OCI-LY1 (cell line): ENCODE measurements around the gene SRI.

Source experiments
- H2AFZ ChIP-seq: fragments of 200-600 bp; sonication (generic), shearing (Covaris generic); 2 replicates; pipeline ENCODE4 v1.6.0; 2014; ENCODE audit warnings: antibody characterized with exemption, mild to moderate bottlenecking, low read length
- H3F3A ChIP-seq: fragments of 200-600 bp; sonication (generic), shearing (Covaris generic); 2 replicates; pipeline ENCODE4 v1.6.0; 2014; ENCODE audit warnings: mild to moderate bottlenecking, antibody characterized with exemption, low read length, moderate library complexity; ENCODE audit not compliant: insufficient read depth
- H3K27ac ChIP-seq: fragments of 200-600 bp; sonication (generic); 2 replicates; pipeline ENCODE4 v1.5.1; 2014; ENCODE audit warnings: low read length, mixed run types, mild to moderate bottlenecking, low read depth; ENCODE audit not compliant: poor library complexity, severe bottlenecking
- H3K27me3 ChIP-seq: fragments of 200-600 bp; sonication (generic); 2 replicates; pipeline ENCODE4 v1.6.0; 2014; ENCODE audit warnings: antibody characterized with exemption, mild to moderate bottlenecking, low read length, moderate library complexity; ENCODE audit not compliant: insufficient read depth
- H3K36me3 ChIP-seq: fragments of 200-600 bp; sonication (generic); 2 replicates; pipeline ENCODE4 v1.6.1; 2014; ENCODE audit warnings: mild to moderate bottlenecking, antibody characterized with exemption, low read length, moderate library complexity, mixed read lengths; ENCODE audit not compliant: insufficient read depth
- H3K4me1 ChIP-seq: fragments of 200-600 bp; sonication (generic); 2 replicates; pipeline ENCODE4 v1.5.1; 2014; ENCODE audit warnings: mild to moderate bottlenecking, low read length, moderate library complexity; ENCODE audit not compliant: insufficient read depth, severe bottlenecking
- H3K4me2 ChIP-seq: fragments of 200-600 bp; sonication (generic), shearing (Covaris generic); 2 replicates; pipeline ENCODE4 v1.6.1; 2014; ENCODE audit warnings: low read length
- H3K4me3 ChIP-seq: fragments of 200-600 bp; sonication (generic); 2 replicates; pipeline ENCODE4 v1.5.1; 2014; ENCODE audit warnings: low read length, low read depth, mild to moderate bottlenecking, mixed read lengths; ENCODE audit not compliant: poor library complexity, severe bottlenecking
- H3K79me2 ChIP-seq: fragments of 200-600 bp; shearing (Covaris generic); 2 replicates; pipeline ENCODE4 v1.6.1; 2016; ENCODE audit warnings: mixed run types, low read length, mixed read lengths; ENCODE audit not compliant: insufficient read depth
- H3K9ac ChIP-seq: fragments of 200-600 bp; sonication (generic), shearing (Covaris generic); 2 replicates; pipeline ENCODE4 v1.6.1; 2014; ENCODE audit warnings: mild to moderate bottlenecking, low read length, mixed read lengths
- H3K9me2 ChIP-seq: fragments of 200-600 bp; sonication (generic), shearing (Covaris generic); 2 replicates; pipeline ENCODE4 v1.6.1; 2014; ENCODE audit warnings: low read depth, mild to moderate bottlenecking, low read length, mixed read lengths
- H3K9me3 ChIP-seq: fragments of 200-600 bp; shearing (Covaris generic); 2 replicates; pipeline ENCODE4 v1.6.1; 2014; ENCODE audit warnings: low read length, mixed read lengths
- H4K20me1 ChIP-seq: fragments of 200-600 bp; sonication (generic), shearing (Covaris generic); 2 replicates; pipeline ENCODE4 v1.6.0; 2016; ENCODE audit warnings: mild to moderate bottlenecking, low read length; ENCODE audit not compliant: insufficient read depth
- CTCF ChIP-seq: fragments of 200-600 bp; sonication (generic), shearing (Covaris generic); IDR thresholded peaks from 2 replicates; pipeline ENCODE4 v1.5.1; 2017; ENCODE audit warnings: mild to moderate bottlenecking, antibody characterized with exemption, low read length, moderate library complexity, mixed read lengths
- EZH2 ChIP-seq: fragments of 200-600 bp; sonication (generic), shearing (Covaris generic); IDR thresholded peaks from 2 replicates; pipeline ENCODE4 v1.8.0; 2017; ENCODE audit warnings: borderline replicate concordance, mixed run types, mild to moderate bottlenecking, antibody characterized with exemption, low read length, moderate library complexity, mixed read lengths

SRI gene

GRCh38 chr7:88156356-88156755 is 63.5 kb downstream of the SRI start:
- Histone ChIP-seq H3K4me3 (no peak overlapping the region), H4K20me1 (no peaks in the 10 kb centered on the region), H3K36me3 (no peaks in the 10 kb centered on the region; the same call in 1 of the 2 replicates), H3K9me2 (no peaks in the 10 kb centered on the region), H3K4me1 (no peaks in the 10 kb centered on the region), H3K9me3 (peaks cover 3% of the 10 kb centered on the region; the same call in 1 of the 2 replicates), H3F3A (no peaks in the 10 kb centered on the region), H3K4me2 (no peak overlapping the region), H3K27ac (no peak overlapping the region), H2AFZ (no peak overlapping the region), H3K27me3 (no peaks in the 10 kb centered on the region), H3K79me2 (no peaks in the 10 kb centered on the region), H3K9ac (no peak overlapping the region)
- TF ChIP-seq CTCF (no peak), EZH2 (no peak)

- TF ChIP-seq EZH2, result no peak
- TF ChIP-seq CTCF, result no peak
- Histone ChIP-seq H3K9ac (no peak overlapping the region), H3K4me3 (no peak overlapping the region), H3F3A (no peaks in the 10 kb centered on the region), H3K27ac (no peak overlapping the region), H3K9me2 (no peaks in the 10 kb centered on the region), H2AFZ (no peak overlapping the region), H3K9me3 (peaks cover 3% of the 10 kb centered on the region; the same call in 1 of the 2 replicates), H3K79me2 (no peaks in the 10 kb centered on the region), H3K4me2 (no peak overlapping the region), H3K27me3 (no peaks in the 10 kb centered on the region), H3K4me1 (no peaks in the 10 kb centered on the region), H3K36me3 (no peaks in the 10 kb centered on the region; the same call in 1 of the 2 replicates), H4K20me1 (no peaks in the 10 kb centered on the region)
Measured at GRCh38 chr7:88155756-88156155, 64.1 kb downstream of the SRI start.
